KOPT-K1 (cell line): Measurements from ENCODE around the gene CACUL1.
A peak's percentile ranks its signal among the peaks of the same experiment; 100 is the strongest.

ENCODE experiments used
- H3K27ac ChIP-seq: fragments of 200-600 bp; sonication (generic); 2 replicates; pipeline ENCODE4 v1.5.1; 2016; ENCODE audit warnings: antibody characterized with exemption, mild to moderate bottlenecking, low read depth, low read length; ENCODE audit not compliant: poor library complexity, severe bottlenecking
- H3K36me3 ChIP-seq: fragments of 200-600 bp; sonication (generic); 2 replicates; pipeline ENCODE4 v1.5.1; 2017; ENCODE audit warnings: antibody characterized with exemption, mild to moderate bottlenecking, low read length, moderate library complexity; ENCODE audit not compliant: insufficient read depth
- H3K9me3 ChIP-seq: fragments of 200-600 bp; sonication (generic); 2 replicates; pipeline ENCODE4 v1.5.1; 2017; ENCODE audit warnings: antibody characterized with exemption, low read length, mild to moderate bottlenecking; ENCODE audit not compliant: insufficient read depth, poor library complexity, severe bottlenecking

CACUL1 gene

DNA sequence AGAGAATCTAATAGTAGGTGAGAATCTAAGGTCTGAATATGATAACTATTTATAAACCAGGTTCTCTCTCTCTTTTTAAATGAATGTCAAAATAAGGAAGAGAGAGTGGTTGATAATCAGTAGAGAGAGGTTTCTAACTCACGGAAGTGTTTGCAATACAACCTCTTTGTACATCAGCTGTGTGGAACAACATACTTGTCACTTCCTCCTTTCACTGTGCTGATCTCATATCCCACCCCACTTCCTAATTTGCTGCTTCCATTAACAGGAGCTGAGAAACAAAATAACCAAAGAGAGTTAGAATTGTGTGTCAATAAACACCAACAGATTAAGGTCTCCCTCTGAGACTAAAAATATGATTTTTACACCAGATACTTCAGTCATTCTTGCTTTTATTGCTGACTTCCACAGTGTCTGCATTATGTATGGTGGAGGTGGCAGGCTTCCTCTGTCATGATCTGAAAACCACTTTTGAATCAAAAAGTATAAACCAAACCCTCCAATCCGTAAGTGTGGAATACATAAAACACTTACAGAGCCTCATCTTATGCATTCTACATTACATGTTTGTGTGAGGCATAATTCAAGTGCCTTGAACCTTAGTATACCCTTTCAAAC lies 25.0 kb downstream of the CACUL1 start:
- no peaks in the 10 kb centered on the region for H3K36me3 ChIP-seq
- H3K27ac ChIP-seq = no peak overlapping the region
- no peaks in the 10 kb centered on the region for H3K9me3 ChIP-seq

DNA sequence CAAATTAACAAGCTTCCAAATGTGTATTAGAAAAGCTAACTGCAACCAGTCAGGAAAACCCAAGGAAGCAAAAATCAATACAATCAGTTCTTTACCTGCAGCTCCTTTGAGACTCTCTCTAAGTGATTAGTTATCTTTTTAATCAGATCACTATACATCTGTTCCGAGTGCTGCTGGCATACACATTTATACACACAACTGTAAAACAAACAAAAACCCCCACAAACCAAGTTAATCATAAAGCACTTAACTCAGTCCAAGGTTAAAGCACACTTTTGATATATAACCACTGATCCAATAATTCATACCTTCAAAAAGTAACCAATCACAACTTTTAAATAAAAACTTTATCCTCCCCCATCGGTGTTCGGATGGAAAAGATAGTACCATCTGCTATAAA lies 25.6 kb downstream of the CACUL1 start:
- H3K36me3 ChIP-seq = no peaks in the 10 kb centered on the region
- no peaks in the 10 kb centered on the region for H3K9me3 ChIP-seq
- no peak overlapping the region for H3K27ac ChIP-seq

DNA sequence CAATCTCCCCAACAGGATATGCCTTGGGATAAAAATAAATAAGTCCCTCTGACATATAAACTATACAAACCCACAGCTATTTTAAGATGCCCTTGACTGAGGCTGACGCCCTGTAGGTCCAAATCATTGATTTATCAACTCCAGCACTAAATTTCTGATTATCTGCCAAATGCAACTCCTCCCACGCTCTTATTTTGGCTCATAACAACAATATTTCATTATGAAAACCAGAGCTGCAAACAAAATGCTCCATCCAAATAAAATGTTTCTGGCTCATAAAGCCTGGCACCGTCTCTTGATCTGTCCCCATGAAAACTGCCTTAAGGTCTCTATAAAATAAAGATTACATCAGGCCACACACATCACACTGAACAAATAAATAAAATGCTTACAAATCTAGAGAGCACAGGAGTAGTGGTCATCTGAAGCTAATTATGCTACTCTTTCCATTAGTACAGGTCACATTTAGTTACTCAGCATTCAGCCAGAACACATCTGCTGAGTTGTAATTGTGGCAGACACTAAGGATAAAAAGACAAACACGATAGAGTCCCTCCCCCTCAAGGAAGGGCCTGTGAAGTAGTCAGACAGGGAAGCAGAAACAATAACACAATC lies 28.8 kb downstream of the CACUL1 start:
- Histone ChIP-seq H3K9me3 (no peaks in the 10 kb centered on the region), H3K36me3 (no peaks in the 10 kb centered on the region), H3K27ac (no peak overlapping the region)

DNA sequence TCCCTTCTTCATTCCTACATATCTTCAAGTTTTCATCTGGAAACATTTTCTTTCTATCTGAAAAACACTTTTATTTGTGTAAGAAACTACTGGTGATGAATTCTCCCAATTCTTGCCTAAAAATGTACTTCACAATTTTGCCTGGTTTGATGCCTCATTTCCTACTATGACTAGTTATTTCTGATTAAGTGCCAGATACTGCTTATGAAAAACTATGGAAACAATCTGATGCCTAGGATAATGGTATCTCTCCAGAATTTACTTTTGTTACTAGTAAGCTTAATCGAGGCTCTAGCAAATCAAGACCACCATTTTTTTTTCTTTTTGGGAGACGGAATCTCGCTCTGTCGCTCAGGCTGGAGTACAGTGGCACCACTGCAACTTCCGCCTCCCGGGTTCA lies 31.3 kb downstream of the CACUL1 start:
- H3K36me3 ChIP-seq = no peaks in the 10 kb centered on the region
- H3K27ac ChIP-seq = no peak overlapping the region
- H3K9me3 ChIP-seq = no peaks in the 10 kb centered on the region

DNA sequence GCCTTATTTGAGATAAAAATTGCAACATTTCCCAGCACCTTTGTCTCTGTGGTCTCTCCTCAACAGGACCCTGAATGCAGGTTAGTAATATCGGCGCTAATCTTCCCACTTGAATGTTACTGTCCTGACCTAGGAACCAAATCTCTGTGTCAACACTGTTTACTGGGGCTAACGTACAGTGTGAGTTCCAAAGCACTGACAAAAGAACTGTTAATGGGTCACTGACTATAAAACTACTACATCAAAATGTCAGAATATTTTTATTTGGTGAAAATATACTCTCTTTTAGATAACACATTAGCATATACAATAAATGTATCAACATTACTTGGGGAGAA lies 33.3 kb downstream of the CACUL1 start:
- Histone ChIP-seq H3K36me3 (no peaks in the 10 kb centered on the region), H3K27ac (no peak overlapping the region), H3K9me3 (no peaks in the 10 kb centered on the region)

DNA sequence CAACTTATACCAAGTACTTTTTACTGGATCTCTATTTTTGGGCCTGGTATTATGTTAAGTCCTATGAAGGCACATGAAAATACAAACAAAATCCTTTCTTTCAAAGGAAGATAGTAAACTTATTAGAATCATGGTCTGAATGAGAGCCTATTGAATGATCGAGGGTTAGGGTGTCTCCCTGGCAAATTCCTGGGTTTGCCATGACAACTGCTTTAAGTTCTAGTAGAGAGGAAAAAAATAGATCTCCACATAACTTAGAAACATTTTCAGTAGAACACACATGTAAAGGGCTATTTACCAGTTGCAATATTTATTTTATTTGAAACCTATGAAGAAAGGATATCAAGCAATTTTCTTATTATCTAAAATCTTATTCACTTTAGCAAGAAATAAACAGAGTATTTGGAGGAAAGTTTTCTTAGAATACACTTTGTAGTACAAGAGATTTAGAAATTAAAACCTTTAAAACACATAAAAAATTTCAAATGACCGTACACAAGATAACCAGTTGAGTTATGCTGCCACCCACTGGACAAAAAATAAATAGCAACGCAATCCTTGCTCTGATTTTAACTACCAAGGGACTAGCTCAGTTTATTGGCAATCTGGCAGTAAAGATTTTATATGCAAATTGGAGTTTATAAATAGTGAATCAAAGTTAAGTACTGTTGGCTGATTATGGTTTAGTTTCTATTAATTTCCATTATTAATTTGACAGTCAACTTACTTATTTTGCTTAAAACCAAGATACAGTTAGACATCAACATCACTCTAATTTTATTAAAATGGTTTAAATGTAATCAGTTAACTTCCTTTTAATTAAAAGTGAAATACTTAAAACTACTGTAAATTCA lies 33.9 kb downstream of the CACUL1 start:
- no peak overlapping the region for H3K27ac ChIP-seq
- no peaks in the 10 kb centered on the region for H3K9me3 ChIP-seq
- no peaks in the 10 kb centered on the region for H3K36me3 ChIP-seq

DNA sequence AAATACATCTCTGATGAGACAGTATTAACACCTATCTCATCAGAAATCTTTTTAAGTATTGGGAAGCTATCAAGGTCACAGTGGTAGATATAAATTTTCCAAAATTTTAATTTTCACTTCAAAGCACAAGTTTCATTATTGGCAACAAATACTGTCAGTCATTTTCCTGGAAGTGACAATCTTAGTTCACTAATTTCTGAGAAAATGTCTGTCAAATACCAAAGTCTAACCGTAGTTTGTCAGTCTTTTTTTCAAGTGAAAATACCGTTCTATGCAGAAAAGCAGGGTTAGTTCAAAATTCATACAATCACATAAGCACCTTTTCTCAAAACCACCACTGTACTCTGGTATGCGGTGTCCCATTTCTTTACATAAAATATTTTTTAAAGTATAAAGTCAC lies 40.4 kb downstream of the CACUL1 start:
- peaks cover 8% of the 10 kb centered on the region; the same call in 1 of the 2 replicates for H3K36me3 ChIP-seq
- H3K9me3 ChIP-seq = no peaks in the 10 kb centered on the region
- no peak overlapping the region for H3K27ac ChIP-seq

DNA sequence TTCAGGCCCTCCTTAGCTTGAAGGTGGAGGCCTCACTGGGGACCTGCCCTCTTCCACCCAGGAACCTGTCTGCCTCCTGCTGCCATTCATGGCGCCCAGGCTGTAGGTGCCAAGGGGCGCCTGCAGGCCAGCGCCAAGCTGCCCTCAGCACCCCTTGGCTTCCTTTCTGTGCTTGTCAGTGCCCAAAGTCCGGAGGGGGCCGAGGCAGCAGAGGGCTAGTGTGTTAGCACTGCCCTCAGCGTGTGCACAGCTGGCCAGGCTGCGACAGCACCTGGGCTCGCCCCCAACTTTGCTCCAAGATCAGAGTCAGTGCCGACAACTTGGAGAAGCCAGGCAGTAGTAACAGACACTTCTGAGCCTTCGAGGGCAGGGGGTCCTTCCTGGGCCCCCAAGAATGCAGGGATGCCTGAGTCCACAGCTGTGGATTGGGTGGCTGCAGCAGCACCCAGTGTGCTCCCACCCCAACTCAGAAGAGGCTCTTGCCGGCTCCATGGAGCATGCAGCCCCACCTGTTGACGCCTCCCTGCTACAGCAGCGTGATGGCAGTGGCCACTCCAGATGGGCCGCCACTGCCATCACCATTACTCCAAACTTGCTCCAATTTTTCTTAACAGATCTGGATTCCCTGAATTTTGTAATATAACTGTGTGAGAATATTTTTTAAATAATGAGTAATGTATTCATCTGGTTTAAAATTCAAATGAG lies 41.7 kb downstream of the CACUL1 start:
- Histone ChIP-seq H3K36me3 (peaks cover 8% of the 10 kb centered on the region; the same call in 1 of the 2 replicates), H3K27ac (no peak overlapping the region), H3K9me3 (no peaks in the 10 kb centered on the region)

DNA sequence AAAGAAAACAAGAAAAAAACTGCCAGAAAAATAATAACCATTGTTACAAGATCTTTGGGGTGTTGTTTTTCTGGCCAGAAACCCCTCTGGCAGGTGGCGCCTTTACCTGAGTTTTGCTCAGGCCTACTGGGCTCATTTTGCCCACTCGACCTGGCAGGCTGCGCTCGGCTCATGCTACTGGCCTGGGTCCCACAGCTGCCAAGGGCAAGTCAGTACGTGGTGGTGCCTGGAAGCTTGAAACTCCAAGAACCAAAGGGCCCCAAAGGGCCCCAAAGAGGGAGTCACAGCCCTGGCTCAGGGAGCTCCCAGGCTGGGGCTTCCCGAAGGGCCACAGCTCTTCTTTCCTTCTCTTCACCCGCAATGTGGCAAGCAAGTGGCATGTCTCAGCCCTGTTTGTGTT lies 42.7 kb downstream of the CACUL1 start:
- no peaks in the 10 kb centered on the region for H3K9me3 ChIP-seq
- H3K27ac ChIP-seq = no peak overlapping the region
- peaks cover 8% of the 10 kb centered on the region; the same call in 1 of the 2 replicates for H3K36me3 ChIP-seq

DNA sequence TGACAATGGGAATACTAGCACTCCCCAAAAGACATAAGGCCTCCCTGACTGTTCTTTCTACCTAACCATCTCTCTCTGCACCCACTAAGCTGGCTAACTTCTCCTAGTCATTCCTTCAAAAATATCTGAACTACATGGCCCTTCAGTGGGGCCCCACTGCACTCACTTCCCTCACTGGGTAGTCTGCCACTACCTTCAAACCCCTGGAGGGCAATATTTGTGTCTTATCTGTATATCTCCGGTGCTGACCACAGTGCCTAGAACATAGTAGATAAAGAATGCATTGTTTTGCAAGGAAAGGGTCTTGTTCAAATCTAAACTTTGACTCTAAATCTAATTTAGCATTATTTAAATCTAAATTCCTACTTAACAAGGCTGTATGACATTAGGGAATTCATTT lies 44.3 kb downstream of the CACUL1 start:
- Histone ChIP-seq H3K36me3 (peaks cover 21% of the 10 kb centered on the region; the same call in 1 of the 2 replicates), H3K9me3 (no peaks in the 10 kb centered on the region), H3K27ac (no peak overlapping the region)

DNA sequence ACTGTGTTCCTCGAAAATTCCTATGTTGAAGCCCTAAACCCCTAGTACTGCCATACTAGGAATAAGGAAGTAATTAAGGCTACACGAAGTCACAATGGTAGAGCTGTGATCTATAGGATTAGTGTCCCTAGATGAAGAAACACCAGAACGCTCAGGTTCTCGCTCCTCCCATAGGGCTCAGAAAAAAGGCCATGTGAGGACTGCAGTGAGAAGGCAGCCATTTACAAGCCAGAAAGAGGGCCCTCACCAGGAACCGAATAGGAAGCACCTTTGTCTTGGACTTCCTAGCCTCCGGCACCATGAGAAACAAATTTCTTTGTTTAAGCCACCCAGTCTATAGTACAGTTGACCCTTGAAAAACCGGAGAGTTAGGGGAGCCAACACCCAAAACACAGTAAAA lies 46.2 kb downstream of the CACUL1 start:
- no peak overlapping the region for H3K27ac ChIP-seq
- peaks cover 21% of the 10 kb centered on the region; the same call in 1 of the 2 replicates for H3K36me3 ChIP-seq
- H3K9me3 ChIP-seq = no peaks in the 10 kb centered on the region

DNA sequence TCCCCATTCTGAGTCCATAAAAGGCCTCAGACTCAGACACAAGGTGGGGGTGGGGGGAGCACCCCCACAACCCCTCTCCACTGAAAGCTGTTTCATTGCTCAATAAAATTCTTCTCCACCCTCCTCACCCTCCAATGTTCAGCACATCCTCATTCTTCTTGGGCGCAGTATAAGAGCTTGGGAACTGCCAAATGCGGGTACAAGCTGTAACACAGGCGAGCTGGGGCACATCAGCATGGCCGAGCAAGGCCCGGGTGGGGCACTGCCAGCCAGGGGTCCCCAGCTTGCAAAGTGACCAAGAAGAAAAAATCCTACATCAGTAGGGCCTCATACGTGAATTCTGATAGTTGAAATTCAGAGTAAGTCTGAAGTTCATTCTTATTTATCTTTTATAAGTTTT lies 50.1 kb downstream of the CACUL1 start:
- Histone ChIP-seq H3K36me3 (peaks cover 30% of the 10 kb centered on the region), H3K27ac (no peak overlapping the region), H3K9me3 (no peaks in the 10 kb centered on the region)

DNA sequence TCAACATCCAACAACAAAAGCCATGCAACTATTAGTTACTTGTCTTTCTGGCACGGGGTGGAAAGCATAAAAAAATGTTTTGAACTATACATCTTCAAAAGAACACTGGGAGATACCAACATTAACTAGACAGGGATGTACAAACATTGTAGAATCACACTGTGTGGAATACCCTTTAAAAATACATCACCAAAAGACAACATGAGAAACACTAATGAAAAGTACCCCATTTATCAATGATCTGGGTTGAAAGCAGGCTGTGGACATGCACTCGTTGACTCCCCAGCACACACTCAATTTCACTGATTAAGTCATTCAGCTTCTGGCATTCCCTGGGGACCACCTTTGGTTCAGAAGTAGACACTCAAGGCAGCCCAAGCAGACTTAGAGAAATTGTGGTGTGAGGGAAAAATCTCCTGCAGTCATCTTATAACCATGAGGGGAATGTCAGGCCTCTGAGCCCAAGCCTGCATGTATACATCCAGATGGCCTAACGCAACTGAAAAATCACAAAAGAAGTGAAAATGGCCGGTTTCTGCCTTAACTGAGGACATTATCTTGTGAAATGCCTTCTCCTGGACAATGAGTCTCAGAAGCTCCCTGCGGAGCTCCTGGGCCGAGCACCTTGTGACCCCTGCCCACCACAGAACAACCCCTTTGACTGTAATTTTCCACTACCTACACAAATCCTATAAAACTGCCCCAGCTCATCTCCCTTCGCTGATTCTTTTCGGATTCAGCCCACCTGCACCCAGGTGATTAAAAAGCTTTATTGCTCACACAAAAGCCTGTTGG lies 53.0 kb downstream of the CACUL1 start:
- H3K9me3 ChIP-seq = no peaks in the 10 kb centered on the region
- peaks cover 29% of the 10 kb centered on the region for H3K36me3 ChIP-seq
- no peak overlapping the region for H3K27ac ChIP-seq

DNA sequence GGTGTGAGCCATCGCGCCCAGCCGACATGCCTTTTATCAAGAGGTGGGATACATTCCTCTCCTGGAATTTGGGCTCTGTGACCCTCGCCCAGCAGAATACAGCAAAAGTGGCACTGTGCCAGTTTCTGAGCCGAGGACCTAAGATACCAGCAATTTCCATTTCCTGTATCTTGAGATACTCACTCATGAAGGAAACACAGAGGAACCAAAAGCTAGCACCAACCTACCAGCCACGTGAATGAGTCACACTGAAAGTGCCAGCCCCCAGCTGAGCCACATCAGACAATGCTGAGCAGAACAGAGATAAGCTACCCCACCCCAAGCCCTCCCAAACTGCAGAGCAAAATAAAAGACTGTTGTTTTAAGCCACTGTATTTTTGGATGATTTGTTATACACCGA lies 56.3 kb downstream of the CACUL1 start:
- Histone ChIP-seq H3K27ac (peak overlapping the region; percentile 35), H3K36me3 (peaks cover 28% of the 10 kb centered on the region)

More for the DNA sequence above, 56.3 kb downstream of the CACUL1 start:
- H3K9me3 ChIP-seq = no peaks in the 10 kb centered on the region
